Stimulated activated CD4-positive, alpha-beta T cell treated with anti-CD3 and anti-CD28 coated beads, Interleukin-15, amount 100 ng/mL, for 24 hours (primary cell): ENCODE data around the gene MKKS.

Experiments
- DNase-seq: peaks from one replicate; pipeline ENCODE4 v3.0.0-alpha.2; 2020

Gene MKKS

GRCh38 chr20:10433623-10434466 is at the start of gene MKKS:
TSS of gene MKKS (minus strand) at chr20:10434222. CDS start at chr20:10413514, 20,708 bp downstream.
- DNase-seq, result peak; percentile 90

GRCh38 chr20:10483691-10484090 is 49.7 kb upstream of the MKKS start:
- no peak for DNase-seq

DNA sequence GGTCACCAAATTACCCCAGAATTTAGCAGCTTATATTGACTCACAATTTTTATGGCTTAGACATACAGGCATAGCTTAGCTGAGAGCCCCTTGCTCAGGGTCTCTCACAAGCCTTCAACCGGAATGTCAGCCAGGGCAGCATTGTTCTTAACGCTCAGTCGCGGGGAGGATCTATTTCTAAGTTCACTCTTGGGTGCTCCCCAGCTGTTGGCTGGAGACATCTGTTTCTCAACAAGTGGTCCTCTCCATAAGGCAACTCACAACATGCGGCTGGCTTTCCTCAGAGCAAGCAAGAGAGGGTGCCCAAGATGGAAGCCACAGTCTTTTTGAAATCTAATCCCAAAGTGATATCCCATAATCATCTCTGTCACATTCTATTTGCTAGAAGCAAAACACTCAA is 47.7 kb upstream of the MKKS start:
- no peak for DNase-seq

- DNase-seq, result no peak
These were observed 44.9 kb upstream of the MKKS start for GRCh38 chr20:10478930-10479329.

DNA sequence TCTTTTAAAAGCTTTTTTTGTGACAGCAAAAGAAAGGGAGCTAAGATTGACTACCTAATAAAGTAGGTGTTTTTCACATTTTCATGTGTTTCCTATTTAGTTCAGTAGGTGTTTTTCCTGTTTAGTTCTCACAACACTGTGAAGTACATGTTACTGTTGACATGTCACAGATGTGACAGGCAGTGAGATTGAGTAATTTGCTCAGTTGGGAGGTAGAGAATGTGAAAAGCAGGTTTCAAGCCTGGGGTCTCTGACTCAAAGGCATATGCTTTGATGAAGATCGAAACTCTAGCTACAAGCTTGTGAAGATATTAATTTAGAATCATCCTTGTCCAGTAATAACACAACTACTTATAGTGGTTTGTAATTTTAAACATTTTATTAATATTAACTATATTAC is 44.2 kb upstream of the MKKS start:
- DNase-seq, result no peak

DNA sequence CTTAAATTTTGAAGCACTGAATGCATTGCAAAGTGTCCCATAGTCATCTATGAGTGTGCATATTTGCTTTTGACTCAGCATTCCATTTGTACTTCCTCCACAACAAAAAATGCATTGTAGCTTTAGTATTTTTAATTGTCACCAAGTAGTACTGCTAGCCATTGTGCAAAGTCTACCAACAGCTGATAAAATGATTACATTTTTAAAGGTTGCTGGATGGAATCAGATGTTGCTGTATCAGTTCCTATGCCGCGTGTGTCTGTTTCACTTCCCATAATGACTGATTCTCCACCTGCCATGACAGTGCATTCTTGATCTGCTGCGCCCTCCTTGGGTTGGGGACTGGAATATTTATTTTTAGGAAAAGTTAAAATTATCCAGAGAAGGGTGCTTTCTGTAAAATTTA is 42.3 kb upstream of the MKKS start:
- DNase-seq, result no peak

- DNase-seq, result no peak
These were observed 41.2 kb upstream of the MKKS start for GRCh38 chr20:10475225-10475624.

DNA sequence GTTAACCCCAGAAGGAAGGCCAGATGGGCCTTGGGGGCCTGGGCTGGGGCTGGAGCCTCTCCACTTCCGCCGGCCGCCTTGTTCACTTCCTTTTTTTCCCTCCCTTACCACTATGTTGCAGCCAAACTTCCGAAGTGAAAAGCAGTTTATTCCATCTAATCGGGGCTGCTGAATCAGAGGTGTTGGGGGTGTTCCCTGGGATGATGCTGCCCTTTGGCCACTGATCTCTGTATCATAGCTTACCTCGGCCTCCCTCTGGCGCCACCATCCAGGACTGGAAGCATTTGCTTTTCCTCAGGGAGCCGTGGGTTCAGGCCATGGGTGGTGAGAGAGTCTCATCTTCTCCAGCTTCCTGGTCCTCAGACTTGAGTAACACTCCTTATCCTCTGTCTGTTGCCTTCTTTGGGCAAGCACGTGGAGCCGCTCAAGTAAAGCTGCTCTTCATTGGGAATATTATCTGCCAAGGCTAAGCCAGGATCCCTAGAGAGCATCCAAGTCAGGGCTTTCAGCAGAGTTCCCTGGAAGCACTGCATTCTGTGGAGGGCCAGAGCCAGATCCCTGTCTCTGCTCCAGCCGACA is 40.7 kb upstream of the MKKS start:
- no peak for DNase-seq

DNA sequence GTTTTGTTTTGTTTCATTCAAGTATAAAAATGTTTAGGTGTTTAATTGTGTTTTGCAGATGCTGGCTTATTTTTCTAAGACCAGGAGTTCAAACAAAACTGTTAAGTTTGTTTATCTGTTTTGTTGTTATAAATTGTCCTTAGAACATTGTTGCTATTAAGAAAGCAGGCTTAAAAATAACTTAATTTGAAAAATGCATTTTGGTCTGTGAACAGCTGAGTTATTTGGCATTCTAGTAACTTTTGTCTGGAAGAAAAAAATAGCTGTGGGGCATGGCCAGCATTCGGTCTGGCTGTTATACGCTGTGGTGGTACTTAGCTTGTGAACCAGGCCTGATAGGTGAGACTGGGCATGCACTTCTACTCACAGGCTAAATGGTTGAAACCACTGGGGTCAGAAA is 38.8 kb upstream of the MKKS start:
- no peak for DNase-seq

DNA sequence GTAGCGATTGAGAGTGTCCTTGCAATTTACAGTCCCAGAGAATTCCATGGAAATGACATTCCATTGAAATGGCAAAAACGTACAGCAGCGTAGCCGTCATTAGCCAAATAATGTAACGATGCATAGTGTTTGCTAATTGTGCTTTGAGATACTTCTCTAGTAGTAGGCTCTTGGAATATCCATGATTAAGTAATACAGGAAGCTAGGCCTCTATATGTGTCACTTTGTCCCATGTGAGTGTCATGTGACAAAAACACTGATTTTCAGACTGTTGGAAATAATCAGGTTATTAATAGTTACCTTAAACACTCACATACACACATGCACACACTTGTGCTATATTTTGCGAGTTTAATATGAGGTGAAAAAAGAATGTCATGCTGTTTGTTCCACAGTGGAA is 36.3 kb upstream of the MKKS start:
- no peak for DNase-seq

- no peak for DNase-seq
These were observed 35.6 kb upstream of the MKKS start for GRCh38 chr20:10469599-10469998.

GRCh38 chr20:10469056-10469455 is 35.0 kb upstream of the MKKS start:
- DNase-seq, result no peak

GRCh38 chr20:10468340-10468845 is 34.4 kb upstream of the MKKS start:
- DNase-seq, result no peak

DNA sequence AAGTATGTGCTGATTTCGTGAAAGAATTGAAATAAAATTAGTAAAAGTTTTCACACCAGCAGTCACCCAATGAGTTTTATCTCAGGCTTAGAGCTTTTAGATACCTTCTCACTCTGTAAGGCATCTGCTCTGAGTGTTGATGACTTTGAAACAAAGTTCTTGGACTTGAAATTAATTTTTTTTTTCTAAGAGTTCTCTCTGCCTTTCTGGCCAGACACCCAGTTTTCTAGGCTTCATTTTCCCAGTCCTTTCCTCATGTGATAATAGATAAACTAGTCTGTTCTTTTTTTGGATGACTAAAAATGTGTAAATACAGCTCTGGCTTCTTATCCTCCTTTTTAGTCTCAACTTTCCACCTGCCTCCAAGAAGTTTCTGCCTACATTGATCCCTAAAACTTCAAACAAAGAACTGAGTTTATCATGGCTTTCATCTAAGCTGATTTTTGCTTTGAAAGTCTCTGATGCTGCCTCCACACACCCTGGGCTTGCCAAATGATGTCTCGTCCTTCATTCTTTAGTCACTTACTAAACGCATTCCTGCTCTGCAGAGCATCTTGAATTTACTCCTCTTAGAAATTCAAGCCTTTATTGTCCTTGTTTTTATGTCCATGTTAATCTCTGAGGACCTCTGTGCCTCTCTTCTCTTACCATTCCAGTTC is 33.8 kb upstream of the MKKS start:
- no peak for DNase-seq

DNA sequence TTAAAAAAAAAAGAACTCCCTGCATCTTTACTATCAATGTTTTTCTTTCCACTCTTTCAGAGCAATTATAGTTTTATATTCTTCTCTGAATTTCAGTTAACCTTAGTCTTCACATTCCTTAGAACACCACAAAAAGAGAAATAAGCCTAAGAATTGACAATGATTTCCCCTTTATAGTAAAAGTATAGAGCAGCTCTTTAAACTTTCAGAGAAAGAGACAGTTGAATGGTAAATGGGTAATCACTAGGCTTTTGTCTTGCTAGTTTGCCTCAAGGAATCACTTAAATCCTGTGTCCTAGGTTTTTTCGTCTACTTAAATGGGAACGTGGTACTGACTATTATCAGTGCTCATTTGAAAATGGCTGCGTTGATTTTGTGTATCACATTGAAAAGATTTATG is 32.8 kb upstream of the MKKS start:
- no peak for DNase-seq

DNA sequence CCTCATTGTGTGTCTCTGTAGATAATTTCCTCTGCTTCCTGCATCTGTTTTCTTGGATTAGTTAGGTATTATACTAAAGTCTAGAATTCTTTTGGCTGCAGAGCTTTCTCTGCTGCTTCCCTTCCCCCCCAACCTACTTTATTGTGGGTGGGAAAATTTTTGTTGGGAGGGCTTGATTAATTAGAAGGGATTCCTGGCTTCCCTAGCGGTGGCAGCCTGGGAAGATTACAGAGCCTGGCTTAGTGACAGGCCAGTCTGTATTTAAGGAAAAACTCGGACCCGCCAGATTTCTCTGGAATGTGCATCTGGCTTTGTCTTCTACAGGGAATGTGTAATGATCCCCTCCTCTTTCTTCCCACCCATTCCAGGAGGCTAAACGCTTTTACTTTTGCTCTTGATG is 32.3 kb upstream of the MKKS start:
- no peak for DNase-seq

GRCh38 chr20:10465135-10465534 is 31.1 kb upstream of the MKKS start:
- DNase-seq, result no peak

- no peak for DNase-seq
These were observed 29.6 kb upstream of the MKKS start for GRCh38 chr20:10463622-10464021.

- no peak for DNase-seq
These were observed 28.5 kb upstream of the MKKS start for GRCh38 chr20:10462516-10462915.

- DNase-seq, result no peak
These were observed 27.5 kb upstream of the MKKS start for GRCh38 chr20:10461495-10461894.

DNA sequence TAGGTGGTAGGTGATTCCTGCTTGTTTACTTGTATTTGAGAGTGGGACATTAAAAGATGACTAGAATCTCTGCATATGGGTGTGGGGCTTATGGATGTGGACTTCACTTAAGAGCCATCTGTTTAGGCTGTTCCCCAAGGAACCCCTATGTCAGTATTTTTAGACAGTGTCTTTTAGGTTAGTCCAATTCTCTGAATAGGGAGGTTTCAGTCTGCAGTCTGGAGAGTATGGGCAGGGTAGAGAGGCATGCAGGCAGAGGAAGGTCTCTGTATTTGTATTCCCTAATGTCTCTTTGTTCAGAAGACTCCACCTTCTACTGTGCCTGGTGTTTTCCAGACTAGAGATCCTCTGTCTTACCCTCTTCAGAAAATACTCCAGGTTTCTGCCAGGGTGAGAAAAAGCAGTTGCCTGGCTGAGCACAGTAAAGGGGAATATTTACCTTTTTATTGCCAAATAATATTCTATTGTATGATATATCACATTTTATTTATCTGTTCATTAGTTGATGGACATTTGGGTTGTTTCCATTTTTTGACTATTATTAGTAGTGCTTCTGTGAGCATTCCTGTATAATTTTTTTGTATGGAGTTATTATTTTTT is 20.2 kb upstream of the MKKS start:
- no peak for DNase-seq

DNA sequence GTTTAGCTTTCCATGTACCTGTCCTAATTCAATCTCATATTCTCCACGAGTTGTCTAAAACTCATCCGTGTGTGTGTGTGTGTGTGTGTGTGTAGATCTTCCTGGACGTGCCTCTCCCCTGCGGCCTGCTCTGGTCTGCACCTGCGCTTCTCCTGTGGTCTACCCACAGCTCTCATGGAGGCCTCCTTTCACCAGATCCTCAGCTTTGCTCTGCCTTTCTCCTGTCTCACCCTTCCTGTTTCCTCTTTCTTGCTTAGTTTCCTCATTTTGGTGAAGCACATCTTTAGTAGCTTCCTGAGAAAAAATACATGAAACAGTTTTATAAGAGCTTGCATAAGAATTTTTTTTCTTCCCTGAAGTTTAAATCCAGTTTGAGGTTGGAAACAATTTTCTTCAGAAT is 19.2 kb upstream of the MKKS start:
- DNase-seq, result peak; percentile 34

DNA sequence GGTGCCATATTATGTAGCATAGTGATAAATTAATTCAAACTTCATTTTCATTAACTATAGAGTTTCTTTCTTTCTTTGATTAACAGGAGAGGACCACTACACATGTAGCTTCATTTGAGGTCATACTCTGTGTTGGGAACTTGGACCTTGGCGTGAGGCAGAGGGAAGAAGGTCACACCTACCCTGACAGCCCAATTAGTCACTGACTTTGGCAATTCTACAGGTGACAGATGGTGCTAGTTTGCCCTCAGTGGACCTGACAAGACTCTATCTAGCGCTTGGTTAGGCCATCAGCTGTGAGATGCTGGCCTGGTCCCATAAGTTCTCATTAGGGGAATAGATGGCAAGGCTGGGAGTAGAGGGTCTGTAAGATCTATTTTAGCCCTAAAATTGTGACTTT is 15.2 kb upstream of the MKKS start:
- no peak for DNase-seq
